ENCODE measurements around the gene CBFA2T2.
A peak's percentile ranks its signal among the peaks of the same experiment; 100 is the strongest.
"Not testable (repeated sequence)": the region's sequence is repeated elsewhere in the genome, so short reads cannot be mapped to it uniquely, and the experiment has no call there.

Gene CBFA2T2

DNA sequence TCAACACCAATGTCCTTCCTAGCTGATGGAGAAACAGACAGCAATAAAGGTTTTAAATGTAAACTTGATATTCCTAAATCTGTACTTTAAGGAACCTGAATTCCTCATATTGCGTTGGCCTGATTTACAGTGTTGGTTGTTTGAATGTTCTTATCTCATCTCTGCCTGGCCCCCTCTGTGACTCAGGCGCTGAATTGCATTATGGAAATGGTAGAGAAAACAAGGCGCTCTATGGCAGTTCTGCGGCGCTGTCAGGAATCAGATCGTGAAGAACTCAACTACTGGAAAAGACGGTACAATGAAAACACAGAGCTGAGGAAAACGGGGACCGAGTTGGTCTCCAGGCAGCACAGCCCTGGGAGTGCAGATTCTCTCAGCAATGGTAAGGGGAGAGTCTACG, 139.6 kb downstream of the CBFA2T2 start:
- no peak for DNase-seq

DNA sequence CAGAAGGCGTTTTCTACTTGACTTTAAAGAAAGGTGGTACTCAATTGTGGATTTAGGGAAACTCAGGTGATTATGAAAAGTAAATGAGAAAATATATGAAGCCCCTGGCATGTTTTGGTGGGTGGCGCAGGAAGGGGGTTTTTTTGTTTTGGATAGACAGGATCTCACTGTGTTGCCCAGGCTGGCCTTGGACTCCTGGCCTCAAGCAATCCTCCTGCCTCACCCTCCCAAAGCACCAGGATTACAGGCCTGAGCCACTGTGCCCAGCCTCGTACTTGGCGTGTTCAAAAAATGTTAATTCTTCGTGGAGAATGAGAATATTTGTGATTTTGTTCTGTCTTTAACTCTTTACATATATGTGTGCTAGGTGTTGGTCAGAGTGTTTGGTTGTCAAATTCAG, 140.1 kb downstream of the CBFA2T2 start:
- no peak for DNase-seq

DNA sequence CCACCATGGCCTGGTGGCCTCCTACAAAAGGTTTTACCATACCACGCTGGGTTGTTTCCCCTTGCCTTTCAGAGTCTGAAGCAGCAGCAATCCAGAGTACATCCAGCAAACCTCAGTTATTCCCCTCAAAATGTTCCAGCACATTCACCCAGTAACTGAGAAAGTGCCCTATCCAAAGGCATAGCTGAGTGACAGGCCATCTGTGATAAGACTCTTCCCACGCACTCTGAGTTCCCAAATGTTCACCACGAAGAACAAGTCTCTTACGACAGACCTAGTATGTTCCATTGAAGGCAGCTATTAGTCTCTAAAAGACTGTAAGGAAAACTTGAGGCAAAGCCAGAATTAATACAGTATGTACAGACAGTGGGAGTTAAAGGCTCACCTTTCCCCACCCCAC, 140.6 kb downstream of the CBFA2T2 start:
- no peak for DNase-seq

DNA sequence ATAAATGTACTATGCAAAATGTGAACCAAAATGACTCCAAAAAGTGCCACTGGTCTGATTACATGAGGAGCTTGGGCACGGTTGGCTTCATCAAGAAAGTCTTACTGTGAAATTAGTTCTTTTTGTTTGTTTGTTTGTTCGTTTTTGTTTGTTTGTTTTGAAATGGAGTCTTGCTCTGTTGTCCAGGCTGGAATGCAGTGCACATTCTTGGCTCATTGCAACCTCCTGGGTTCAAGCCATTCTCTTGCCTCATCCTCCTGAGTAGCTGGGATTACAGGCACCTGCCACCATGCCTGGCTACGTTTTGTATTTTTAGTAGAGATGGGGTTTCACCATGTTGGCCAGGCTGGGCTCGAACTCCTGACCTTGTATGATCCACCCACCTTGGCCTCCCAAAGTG, 142.0 kb downstream of the CBFA2T2 start:
- DNase-seq: not testable (repeated sequence)

DNA sequence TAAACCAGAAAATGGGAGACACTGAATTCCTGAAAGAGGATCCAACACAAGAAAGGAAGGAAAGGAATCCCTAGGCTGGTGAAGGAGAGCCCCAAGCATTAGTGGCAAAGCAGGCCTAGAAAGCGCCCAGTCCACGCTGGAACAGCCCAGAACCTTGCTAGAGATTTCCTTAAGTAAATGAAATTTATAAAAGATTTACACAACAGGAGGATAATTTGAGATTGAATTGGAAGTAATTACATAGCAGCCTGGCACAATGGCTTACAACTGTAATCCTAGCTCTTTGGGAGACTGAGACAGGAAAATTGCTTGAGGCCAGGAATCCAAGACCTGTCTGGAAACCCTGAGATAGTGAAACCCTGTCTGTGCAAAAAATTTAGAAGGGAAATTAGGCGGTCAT, 145.4 kb downstream of the CBFA2T2 start:
- no peak for DNase-seq

DNA sequence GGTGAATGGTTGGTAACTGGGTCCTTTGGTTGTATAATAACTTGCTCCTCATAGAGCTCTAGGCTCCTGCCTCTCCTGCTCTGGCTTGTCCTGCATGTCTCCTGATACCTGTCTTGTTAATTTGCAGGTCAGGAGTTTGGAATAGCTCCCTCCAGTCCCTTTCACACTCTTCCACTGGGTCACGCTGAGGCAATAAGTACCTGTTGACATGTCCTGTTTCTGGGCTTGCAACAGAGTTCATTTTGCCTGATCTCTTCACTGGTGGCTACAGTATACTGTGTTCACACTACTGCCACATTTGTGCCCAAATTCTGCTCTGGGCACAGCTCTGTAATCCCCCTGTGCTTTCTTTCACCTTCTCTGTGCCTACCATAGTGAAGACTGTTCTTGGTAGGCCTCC, 146.9 kb downstream of the CBFA2T2 start:
- DNase-seq: no peak

DNA sequence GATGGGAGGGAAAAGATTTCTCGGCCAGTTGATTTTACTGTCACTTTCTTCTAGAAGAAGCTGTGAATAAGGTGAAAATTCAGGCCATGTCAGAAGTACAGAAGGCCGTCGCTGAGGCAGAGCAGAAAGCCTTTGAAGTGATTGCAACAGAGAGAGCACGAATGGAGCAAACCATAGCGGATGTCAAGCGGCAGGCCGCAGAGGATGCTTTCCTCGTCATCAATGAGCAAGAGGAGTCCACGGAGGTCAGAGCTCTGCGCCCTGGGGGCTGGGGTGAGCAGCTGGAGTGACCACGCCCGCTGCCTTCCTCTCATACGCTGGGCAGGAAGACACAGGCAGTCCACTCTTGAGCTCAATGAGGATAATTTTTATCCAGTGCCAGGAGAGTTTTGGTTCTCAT, 150.4 kb downstream of the CBFA2T2 start:
- DNase-seq: no peak

DNA sequence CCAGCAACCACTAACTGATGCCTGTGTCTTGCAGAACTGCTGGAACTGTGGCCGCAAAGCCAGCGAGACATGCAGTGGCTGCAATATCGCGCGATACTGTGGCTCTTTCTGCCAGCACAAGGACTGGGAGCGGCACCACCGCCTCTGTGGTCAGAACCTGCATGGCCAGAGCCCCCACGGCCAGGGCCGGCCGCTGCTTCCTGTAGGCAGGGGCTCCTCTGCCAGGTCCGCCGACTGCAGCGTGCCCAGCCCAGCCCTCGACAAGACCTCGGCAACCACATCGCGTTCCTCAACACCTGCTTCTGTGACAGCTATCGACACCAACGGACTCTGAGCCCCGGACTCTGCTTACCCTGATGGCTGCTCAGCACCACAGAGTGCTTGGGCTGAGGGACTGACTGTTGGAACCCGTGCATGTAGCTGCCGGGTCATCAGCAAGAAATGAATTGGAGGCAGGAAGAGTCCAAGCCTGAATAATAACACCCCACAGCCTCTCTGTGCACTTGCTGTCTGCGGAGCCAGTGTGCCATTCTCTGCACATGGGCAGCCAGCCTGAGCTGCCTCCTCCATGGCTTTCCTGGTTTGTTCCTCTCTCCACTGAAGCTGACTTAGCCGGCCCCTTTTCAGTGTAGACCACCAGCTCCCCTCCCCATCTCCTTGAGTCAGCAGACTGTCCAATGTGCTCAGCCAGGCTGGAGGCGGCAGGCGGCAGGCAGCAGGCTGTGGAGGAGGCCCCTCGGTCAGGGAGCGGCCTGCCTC, 154.6 kb downstream of the CBFA2T2 start:
- DNase-seq: no peak

DNA sequence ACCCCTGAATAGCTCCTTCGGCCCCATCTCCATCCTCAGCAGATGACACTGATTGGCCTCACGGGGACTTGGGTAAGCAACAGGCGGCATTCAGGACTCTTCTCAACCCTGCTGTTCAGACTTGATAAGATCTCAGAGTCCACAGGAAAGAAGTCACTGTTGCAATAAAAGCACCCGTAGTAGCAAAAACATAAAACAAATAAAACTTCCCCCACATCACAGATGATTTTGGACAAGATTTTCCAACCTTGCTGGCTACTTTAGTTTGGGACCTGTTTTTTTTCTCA, 155.1 kb downstream of the CBFA2T2 start:
- no peak for DNase-seq

DNA sequence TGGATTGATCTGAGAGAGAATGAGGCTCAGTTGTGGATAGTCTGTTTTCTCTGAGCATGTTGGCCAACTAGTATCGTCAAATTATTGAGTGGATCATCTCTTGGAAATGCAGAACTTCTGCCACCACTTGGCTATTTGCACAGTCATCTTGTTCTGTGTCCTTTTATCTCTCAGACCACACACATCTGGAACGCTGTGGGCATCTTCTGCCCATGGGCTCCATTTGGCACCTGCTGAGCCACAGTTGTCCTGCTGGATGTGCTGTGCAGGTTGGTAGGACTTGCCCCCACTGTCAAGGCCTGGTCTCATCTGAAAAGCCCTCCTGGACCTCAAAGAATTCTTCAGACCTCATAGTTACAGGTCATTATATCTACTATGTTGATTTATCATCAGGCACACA, 155.5 kb downstream of the CBFA2T2 start:
- no peak for DNase-seq

DNA sequence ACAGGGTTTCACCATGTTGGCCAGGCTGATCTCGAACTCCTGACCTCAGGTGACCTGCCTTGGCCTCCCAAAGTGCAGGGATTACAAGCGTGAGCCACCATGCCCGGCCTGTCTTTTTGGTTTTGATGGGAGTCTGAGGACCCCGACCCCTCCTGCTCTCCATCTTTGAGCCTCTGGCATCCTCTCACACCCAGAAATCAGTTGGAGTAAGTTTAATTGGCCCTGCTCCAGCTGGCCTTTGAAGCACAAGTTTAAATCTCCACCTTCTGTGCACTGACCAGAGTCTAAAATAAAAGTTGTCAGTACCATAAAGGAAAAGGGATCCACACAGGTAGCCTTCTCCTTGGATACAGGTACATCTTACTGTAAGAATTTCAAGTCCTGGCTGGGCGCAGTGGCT, 156.3 kb downstream of the CBFA2T2 start:
- no peak for DNase-seq

DNA sequence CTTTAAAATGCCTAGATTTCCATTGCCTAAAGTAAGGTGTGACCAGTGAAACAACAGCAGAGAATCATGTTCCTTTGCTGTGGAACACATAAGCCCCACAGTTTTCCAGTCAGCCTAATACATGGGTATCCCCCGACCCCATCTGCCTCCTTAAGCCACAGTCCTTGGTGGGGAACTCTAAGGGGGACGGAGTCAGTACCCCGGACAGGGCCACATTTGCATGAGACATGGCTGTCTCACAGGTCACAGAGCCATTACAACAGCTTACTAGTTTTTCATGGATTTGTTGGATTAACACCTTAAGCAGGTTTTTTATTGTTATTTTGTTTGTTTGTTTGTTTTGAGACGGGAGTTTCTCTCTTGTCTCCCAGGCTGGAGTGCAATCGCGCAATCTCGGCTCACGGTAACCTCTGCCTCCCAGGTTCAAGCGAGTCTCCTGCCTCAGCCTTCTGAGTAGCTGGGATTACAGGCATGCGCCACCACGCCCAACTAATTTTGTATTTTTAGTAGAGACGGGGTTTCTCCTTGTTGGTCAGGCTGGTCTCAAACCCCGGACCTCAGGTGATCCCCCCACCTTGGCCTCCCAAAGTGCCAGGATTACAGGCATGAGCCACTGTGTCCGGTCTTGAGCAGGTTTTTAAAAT, 157.2 kb downstream of the CBFA2T2 start:
- not testable (repeated sequence) for DNase-seq

DNA sequence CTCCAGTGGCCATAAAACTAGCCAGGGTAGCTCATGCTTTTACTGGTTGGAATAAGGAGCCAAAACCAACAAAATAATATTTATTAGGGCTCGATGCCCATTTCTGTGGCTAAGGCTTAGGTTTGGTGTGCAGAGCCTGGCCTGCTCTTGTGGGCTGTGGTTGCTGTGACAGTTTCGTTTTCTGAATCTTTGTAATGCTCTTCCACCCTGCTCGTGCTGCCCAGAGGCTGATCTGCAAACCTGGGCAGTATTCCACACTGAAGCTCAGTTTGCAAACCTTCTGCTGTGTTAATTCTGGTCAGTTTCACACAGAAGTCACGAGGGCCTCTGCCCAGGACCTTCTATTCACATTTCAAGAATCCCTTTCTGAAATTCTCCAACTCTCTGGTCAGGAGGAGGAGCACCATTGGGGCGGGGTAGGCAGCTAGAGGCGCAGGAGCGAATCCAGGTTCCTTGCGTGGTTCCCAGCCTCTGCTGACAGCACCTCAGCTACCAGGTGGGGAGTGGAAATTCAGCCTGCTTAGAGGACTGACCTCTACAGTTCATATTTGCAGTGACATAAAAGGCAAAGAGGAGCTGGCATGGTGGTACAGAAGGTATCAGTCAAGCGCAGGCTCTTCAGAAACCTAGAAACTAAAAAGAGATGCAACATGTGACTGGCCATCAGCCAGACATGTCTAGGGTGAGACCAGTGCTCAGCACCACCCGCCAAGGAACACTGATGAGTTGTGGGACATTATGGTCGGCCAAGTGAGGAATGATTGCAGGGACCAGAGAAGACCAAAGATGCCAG, 157.9 kb downstream of the CBFA2T2 start:
- DNase-seq: no peak

DNA sequence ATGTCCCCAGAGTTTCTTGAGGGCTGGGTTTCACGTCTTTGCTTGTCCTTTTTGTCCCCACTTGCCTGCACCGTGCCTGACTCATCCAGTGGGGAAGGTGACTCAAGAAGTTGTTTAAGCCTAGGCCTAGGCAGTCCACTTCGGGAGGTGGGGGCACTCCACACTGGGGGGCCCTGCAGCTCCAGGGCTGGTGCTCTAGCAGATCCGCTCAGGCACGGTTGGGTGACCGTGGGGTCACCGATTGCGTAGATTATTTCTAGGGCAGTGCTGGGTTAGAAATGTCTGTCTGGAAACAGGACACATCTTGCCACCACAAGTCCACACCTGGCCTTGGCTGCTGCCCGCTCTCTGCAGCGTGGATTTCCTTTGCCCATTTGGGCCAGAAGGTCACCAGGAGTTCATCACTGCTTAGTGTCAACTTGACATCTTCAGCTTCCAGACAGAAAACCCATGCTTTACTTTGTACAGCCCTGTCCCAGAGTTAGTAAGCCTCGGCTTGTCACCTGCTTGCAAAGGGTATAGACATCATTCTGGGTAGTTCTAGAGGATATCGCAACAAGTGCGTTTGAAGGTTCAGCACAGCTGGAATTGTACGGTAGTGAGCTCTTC, 158.6 kb downstream of the CBFA2T2 start:
- no peak for DNase-seq

DNA sequence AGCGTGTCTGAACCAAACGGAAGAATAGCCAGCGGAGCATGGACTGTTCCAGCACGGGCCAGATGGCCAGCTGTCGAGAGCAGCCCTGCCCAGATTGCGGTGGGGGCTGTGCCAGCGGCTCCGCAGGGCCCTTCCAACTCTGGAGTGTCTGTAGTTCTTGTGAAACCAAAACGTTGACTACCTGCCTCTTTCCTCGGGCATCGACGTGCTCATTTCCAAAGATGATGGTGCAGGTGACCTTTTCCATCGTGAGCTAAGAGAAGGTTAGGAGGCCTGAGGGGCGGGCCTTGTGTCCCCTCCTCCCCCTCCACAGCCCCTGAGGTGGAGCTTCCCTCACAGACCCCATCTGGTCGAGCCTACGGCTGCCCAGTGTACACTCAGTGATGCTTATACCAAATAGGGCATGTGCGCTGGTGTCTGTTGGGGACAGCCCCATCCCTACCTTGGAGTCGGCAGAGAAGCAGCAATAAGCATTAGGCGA, 159.3 kb downstream of the CBFA2T2 start:
- peak; percentile 70 for DNase-seq

DNA sequence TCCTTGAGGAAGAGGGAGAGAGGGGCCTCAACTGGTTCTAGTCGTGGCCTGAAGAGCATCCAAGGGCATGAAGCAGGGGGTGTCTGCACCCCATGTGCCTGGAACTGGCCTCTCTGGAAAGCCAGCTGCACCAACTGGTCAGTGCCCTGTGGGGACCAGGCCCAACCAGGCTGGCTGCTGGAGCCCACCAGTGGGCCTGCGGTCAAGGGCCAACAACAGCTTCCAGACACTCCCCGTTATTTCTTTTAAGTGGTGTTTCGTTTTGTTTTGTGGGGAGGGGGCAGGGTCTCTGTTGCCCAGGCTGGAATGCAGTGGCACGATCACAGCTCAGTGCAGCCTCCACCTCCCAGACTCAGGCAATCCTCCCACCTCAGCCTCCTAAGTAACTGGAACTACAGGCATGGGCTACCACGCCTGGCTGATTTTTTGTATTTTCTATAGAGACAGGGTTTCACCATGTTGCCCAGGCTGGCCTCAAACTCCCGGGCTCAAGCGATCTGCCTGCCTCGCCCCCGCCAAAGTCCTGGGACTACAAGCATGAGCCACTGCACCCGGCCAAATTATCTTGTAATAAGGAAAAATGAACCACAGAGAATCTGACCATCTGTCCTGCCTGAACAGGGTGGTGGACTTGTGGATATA, 160.3 kb downstream of the CBFA2T2 start:
- DNase-seq: no peak

DNA sequence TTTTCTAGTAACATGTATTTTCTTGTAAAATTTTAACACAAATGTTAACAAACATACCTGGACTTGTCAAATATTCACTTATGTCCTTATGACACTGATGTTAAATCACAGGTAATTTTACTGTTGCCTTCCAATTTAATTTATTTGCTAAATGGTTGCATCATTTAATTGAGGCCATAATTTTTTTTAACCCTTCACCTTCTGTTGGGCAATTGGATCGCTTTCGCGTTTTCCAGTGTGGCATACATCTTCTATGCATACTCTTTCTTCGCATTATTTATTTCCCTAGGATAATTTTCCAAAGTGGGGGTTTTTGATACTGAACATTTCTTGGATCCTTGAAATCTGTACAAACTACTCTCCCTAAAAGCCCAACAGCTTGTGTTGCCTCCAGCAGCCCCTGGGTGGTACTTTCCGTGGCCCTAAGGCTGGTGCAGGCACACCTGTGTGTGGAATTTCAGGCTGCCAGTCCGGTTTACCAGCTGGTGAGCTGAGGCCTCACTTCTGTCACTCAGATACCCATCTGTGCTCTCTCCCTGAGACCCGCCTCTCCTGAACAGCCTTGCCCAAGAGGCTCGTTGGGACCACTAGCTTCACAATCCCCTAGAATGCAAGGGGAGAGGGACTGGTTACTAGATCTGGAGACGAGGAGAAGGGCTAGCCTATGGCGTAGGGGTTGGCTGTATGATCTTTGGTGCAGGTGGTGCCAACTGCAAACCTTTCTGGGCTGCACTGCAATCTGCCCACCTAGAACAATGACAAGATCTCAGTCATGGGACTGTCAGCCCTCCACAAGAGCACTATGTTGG, 161.1 kb downstream of the CBFA2T2 start:
- no peak for DNase-seq

DNA sequence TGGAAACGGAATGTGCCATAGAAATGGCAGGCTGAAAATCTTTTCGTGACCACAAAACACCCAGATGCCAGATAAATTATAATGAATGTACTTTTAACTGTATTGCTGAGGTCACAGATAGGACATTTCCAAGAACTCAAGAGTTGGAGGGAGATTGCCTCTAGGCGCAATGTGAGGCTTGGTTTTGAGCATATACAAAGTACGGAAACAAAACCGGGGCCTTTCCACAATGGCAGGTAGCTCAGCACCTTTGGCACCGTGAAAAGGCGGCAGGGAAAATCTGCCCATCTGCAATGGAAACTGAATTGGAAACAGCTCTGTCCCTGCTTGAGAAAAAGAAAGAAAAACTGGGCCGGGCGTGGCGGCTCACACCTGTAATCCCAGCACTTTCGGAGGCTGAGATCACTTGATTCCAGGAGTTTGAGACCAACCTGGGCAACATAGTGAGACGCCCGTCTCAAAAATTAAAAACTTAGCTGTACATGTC, 161.7 kb downstream of the CBFA2T2 start:
- DNase-seq: no peak

DNA sequence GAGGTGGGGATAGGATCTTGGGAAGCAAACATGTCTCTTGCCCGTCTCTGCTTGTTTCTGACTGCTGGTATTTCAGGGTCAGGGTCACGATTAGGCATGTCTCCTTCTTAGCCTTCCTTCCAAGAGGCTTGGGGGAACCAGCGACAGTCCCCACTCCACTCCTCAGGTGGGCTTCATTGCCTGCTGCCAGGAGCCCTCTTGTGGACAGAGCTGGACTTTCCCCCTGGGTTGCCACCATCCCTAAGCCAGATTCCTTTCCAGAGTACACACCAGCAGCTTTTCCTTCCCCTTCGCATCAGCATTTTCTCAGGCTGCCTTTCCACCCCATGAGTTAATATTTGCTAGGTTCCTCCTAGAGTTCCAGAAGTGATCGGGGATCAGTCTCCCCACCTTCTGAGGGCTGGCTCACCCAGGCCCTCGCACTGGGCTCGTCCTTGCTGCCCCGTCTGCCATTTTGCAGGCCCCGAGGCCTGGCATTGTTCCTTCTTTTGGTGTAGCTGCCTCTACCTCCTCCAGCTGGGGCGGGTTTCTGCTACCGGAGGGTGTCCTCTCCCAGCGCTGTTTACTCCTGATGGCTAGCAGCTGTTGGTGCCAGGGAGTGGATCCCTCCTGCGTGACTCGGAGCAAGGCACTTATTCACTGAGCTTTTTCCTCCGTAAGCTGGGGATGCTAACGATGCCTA, 163.5 kb downstream of the CBFA2T2 start:
- peak; percentile 79 for DNase-seq

DNA sequence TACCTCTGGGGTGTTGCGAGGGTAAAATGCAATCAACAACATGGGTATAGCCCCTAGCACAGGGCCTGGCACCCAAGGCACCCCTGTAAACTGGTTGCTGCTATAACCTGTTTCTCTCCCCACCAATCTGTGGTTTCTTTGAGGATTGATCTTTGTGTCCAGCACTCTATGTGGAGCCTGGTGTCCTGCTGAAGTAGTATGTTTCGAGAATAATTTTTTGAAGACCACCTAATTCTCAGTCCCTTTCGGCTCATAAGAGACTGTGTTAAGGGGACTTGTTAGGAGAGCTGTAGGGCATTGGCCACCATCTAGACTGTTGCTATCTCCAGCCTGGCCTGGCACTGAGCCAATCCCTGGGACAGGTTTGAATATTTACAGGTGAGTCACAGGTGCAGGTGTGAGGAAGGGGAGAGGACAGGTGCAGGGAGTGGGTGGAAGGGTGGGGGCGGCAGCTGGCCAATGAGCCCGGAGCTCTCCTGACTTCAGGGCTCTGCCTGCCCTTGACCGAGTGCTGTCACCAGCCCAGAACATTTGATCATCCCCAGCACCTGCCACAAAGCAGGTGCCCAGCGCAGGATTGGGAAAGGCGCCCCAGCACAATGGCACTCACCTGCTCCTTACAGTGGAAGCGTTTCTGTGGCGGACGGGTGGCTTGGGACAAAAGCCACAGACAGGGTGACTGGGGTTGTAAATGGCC, 164.2 kb downstream of the CBFA2T2 start:
- DNase-seq: no peak

DNA sequence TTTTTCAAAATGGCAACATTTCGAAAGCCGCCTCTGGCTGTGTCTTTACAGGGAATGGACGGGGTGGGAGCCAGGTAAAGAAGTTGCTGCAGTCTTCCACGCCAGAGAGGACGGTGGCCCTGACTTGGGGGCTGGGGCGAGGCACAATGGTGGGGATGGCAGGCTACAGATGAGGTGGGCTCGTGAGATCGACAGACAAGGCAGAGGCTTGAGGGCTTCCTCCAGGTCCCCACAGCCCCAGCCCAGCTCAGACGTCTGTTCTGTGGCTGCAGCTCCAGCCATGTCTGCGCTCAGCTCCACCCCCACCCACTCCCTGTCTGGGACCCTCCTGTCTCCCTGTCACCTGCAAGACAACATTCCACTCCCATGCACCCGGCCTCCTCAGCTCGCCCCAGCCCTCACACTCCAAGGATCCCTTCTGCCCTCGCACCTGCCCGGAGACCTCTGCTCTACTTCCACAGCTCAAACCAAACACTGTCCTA, 164.8 kb downstream of the CBFA2T2 start:
- DNase-seq: no peak
